PC-9 (cell line): Measurements from ENCODE around the gene BRD9.

Experiments
- EZH2 ChIP-seq: fragments of 200-600 bp; sonication (generic); IDR thresholded peaks from 2 replicates; pipeline ENCODE4 v1.8.0; 2017; ENCODE audit warnings: antibody characterized with exemption, low read depth
- TF ChIP-seq, protein P1 (sequence below): fragments of 200-600 bp; sonication (generic); conservative IDR thresholded peaks from 2 replicates; pipeline ENCODE4 v1.6.1; 2017; ENCODE audit warnings: mixed run types, antibody characterized with exemption, mild to moderate bottlenecking, moderate library complexity

DNA sequence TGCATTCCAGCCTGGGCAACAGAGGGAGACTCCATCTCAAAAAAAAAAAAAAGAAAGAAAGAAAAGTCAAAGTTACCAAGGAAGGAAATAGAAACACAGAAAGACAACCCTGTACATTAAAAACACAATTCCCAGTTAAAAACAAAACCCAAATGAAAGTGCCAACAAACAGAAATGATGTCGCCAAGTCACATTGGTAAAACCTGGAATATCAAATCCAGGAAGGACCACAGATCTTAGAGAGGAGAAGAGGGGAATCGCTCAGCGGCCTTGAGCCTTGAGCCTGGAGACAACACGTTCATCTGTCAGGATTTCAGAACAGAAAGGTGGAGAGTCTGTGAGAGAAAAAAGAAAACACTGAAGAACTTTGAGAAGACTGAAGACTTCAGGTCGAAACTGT is 40.6 kb downstream of the BRD9 start:
- TF ChIP-seq, protein P1, sequence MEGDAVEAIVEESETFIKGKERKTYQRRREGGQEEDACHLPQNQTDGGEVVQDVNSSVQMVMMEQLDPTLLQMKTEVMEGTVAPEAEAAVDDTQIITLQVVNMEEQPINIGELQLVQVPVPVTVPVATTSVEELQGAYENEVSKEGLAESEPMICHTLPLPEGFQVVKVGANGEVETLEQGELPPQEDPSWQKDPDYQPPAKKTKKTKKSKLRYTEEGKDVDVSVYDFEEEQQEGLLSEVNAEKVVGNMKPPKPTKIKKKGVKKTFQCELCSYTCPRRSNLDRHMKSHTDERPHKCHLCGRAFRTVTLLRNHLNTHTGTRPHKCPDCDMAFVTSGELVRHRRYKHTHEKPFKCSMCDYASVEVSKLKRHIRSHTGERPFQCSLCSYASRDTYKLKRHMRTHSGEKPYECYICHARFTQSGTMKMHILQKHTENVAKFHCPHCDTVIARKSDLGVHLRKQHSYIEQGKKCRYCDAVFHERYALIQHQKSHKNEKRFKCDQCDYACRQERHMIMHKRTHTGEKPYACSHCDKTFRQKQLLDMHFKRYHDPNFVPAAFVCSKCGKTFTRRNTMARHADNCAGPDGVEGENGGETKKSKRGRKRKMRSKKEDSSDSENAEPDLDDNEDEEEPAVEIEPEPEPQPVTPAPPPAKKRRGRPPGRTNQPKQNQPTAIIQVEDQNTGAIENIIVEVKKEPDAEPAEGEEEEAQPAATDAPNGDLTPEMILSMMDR = no peak
- no peak for TF ChIP-seq EZH2
